CD8-positive, alpha-beta memory T cell (primary cell): ENCODE measurements around the gene GIT1. TPM values are rescaled to one million over a fixed set of nuclear protein-coding genes. Genes with fewer than 3 reads are reported as not detected.
"Not testable (repeated sequence)": the region's sequence is repeated elsewhere in the genome, so short reads cannot be mapped to it uniquely, and the experiment has no call there.

Experiments used
- CTCF ChIA-PET: fragments of 350-600 bp; sonication (Branson Sonifier 250); formaldehyde crosslinking; loops from one replicate; lab custom pipeline; 2021; ENCODE audit warnings: antibody characterized with exemption; lab: Charles Lee
- POLR2A ChIA-PET: fragments of 350-600 bp; sonication (Branson Sonifier 250); formaldehyde crosslinking; loops from one replicate; lab custom pipeline; 2021; ENCODE audit warnings: antibody characterized with exemption; lab: Charles Lee
- DNase-seq, 5 donors: peaks; one replicate each; pipeline versions ENCODE4 v3.0.0 to v3.0.0-alpha.2; 2020 to 2022; ENCODE audit warnings: mixed read lengths in 1 of 5
- H3K27ac ChIP-seq: one replicate; pipeline ENCODE4 v1.7.0; 2013; ENCODE audit warnings: low read depth, mild to moderate bottlenecking, low read length, moderate library complexity
- H3K27me3 ChIP-seq: 2 replicates; pipeline ENCODE4 v1.7.0; 2013; ENCODE audit warnings: low read length, mild to moderate bottlenecking; ENCODE audit not compliant: insufficient read depth, poor library complexity, severe bottlenecking
- H3K36me3 ChIP-seq: 2 replicates; pipeline ENCODE4 v1.7.0; 2013; ENCODE audit warnings: mild to moderate bottlenecking, low read length, moderate library complexity; ENCODE audit not compliant: insufficient read depth
- H3K4me1 ChIP-seq: 2 replicates; pipeline ENCODE4 v1.7.0; 2013; ENCODE audit warnings: mild to moderate bottlenecking, low read length, moderate library complexity; ENCODE audit not compliant: insufficient read depth
- H3K4me3 ChIP-seq: 2 replicates; pipeline ENCODE4 v1.7.0; 2013; ENCODE audit warnings: mild to moderate bottlenecking, low read length
- H3K9me3 ChIP-seq: 2 replicates; pipeline ENCODE4 v1.7.0; 2013; ENCODE audit warnings: mild to moderate bottlenecking, low read length
- H3K27ac Mint-ChIP-seq, 8 donors: one replicate each; pipeline ENCODE4 v1.8.0; 2020 to 2021; ENCODE audit warnings: mixed read lengths in 8 of 8, mild to moderate bottlenecking in 6 of 8, inconsistent platforms in 3 of 8, moderate library complexity in 3 of 8
- H3K27me3 Mint-ChIP-seq, 2 donors: one replicate each; pipeline ENCODE4 v1.8.0; 2020 to 2021; ENCODE audit warnings: mixed read lengths in 2 of 2, mild to moderate bottlenecking in 1 of 2, moderate library complexity in 1 of 2
- H3K36me3 Mint-ChIP-seq, 3 donors: one replicate each; pipeline ENCODE4 v1.8.0; 2020 to 2021; ENCODE audit warnings: mixed read lengths in 3 of 3, inconsistent platforms in 1 of 3, mild to moderate bottlenecking in 1 of 3
- H3K4me1 Mint-ChIP-seq, 3 donors: one replicate each; pipeline ENCODE4 v1.8.0; 2020 to 2021; ENCODE audit warnings: mixed read lengths in 3 of 3, inconsistent platforms in 1 of 3, mild to moderate bottlenecking in 1 of 3
- H3K4me3 Mint-ChIP-seq, 7 donors: one replicate each; pipeline ENCODE4 v1.8.0; 2020 to 2021; ENCODE audit warnings: mixed read lengths in 7 of 7, mild to moderate bottlenecking in 6 of 7, moderate library complexity in 4 of 7, inconsistent platforms in 2 of 7
- H3K9me3 Mint-ChIP-seq, 5 donors: one replicate each; pipeline ENCODE4 v1.8.0; 2020 to 2022; ENCODE audit warnings: mixed read lengths in 5 of 5, mild to moderate bottlenecking in 3 of 5, moderate library complexity in 2 of 5, inconsistent platforms in 1 of 5
- polyA plus RNA-seq: library from polyadenylated mRNA; unstranded; fragments of 300-500 nt; fragmentation: Illumina TruSeq; gene quantifications from one replicate; pipeline ENCODE4 v1.2.3, GENCODE V29; 2021
- total RNA-seq, 2 experiments: library from RNA; stranded (reverse); gene quantifications; one replicate each; pipeline ENCODE4 v1.2.3, GENCODE V29; 2021

The GIT1 gene
- total and polyA plus RNA-seq, 3 experiments from 2014 or later, result 25.7 to 69.8 (median 69.7) TPM

DNA sequence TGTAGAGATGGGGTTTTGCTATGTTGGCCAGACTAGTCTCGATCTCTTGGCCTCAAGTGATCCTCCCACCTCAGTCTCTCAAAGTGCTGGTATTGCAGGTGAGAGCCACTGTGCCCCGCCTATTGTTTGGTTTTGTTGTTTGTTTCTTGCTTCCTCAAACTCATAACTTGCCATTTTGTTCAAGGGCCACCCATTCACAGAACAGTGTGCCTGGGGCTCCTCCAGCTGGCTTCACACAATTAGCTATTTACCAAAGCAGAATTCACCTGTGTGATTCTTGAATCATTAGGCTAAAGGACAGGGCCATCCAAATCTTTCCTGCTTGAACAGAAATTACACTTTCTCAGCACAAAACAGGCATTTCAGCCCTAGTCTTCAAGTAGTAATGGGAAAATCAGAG, 29.8 kb downstream of the GIT1 start:
- H3K36me3 Mint-ChIP-seq, result peaks cover 0 to 29% (median 9%) of the 10 kb centered on the region in 3 donors
- CTCF ChIA-PET, result no interaction called here
- Histone ChIP-seq H3K27ac (no peak overlapping the region), H3K27me3 (no peaks in the 10 kb centered on the region), H3K9me3 (no peaks in the 10 kb centered on the region), H3K4me3 (no peak overlapping the region), H3K36me3 (peaks cover 9% of the 10 kb centered on the region), H3K4me1 (peaks cover 22% of the 10 kb centered on the region)
- no peaks in the 10 kb centered on the region for H3K9me3 Mint-ChIP-seq
- H3K4me1 Mint-ChIP-seq, result peaks cover 52 to 66% (median 60%) of the 10 kb centered on the region in 3 donors
- H3K4me3 Mint-ChIP-seq, result no peak overlapping the region
- H3K27me3 Mint-ChIP-seq, result no peaks in the 10 kb centered on the region
- no peak for DNase-seq
- POLR2A ChIA-PET, result no interaction called here
- H3K27ac Mint-ChIP-seq, result peak overlapping the region in 7 of 8 donors; percentile 24 to 89 (median 51)

DNA sequence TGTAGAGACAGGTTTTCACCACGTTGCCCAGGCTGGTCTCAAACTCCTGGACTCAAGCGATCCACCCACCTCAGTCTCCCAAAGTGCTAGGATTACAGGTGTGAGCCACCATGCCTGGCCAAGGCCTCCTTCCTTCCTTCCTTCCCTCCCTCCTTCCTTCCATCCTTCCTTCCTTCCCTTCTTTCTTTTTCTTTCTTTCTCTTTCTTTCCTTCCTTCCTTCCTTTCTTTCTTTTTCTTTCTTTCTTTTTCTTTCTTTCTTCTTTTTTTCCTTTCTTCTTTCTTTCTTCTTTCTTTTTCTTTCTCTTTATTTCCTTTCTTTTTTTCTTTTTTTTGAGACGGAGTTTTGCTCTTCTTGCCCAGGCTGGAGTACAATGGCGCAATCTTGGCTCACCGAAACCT, 31.3 kb downstream of the GIT1 start:
- H3K27ac ChIP-seq, H3K4me3 ChIP-seq, DNase-seq, POLR2A ChIA-PET, H3K9me3 ChIP-seq, H3K36me3 ChIP-seq, H3K27me3 ChIP-seq, H3K9me3 Mint-ChIP-seq, H3K27me3 Mint-ChIP-seq: not testable (repeated sequence)
- peaks cover 45 to 55% (median 50%) of the 10 kb centered on the region in 3 donors for H3K4me1 Mint-ChIP-seq
- peak overlapping the region in 7 of 8 donors; percentile 42 to 90 (median 83) for H3K27ac Mint-ChIP-seq
- peaks cover 0 to 25% (median 5%) of the 10 kb centered on the region in 3 donors for H3K36me3 Mint-ChIP-seq
- peak overlapping the region in 1 of 7 donors; percentile 17 for H3K4me3 Mint-ChIP-seq
- H3K4me1 ChIP-seq, result peaks cover 15% of the 10 kb centered on the region
- CTCF ChIA-PET, result interaction anchor here (1.5 to 2.6 kb wide), 2 partner anchors 9 to 34 kb away, joined by 3 to 9 read pairs; partner anchors contain the start of genes ABHD15 and ANKRD13B

DNA sequence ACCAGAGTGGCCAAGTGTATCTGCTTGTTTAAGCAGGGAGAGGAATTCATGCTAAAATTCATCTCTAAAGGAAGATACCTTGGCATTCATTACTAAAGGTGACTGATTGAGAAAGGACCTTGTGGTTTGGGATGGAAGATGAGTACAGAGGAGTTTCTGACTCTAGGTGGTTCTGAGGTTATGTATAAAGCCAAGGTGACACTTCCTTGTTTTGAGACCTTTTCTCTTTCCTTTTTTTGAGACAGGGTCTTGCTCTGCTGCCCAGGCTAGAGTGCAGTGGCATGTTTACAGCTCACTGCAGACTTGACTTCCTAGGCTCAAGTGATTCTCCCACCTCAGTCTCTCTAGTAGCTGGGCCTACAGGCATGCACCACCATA, 31.7 kb downstream of the GIT1 start:
- no peak for DNase-seq
- Histone ChIP-seq H3K4me3 (no peak overlapping the region), H3K27ac (no peak overlapping the region), H3K27me3 (no peaks in the 10 kb centered on the region), H3K4me1 (peaks cover 15% of the 10 kb centered on the region), H3K9me3 (no peaks in the 10 kb centered on the region), H3K36me3 (peaks cover 6% of the 10 kb centered on the region)
- Mint-ChIP-seq H3K4me3 (peak overlapping the region in 2 of 7 donors; percentile 14 to 17), H3K36me3 (peaks cover 0 to 25% (median 5%) of the 10 kb centered on the region in 3 donors), H3K27me3 (no peaks in the 10 kb centered on the region), H3K4me1 (peaks cover 41 to 51% (median 46%) of the 10 kb centered on the region in 3 donors), H3K9me3 (no peaks in the 10 kb centered on the region), H3K27ac (peak overlapping the region in 7 of 8 donors; percentile 64 to 90 (median 82))
- ChIA-PET CTCF (interaction anchor here (1.5 to 2.6 kb wide), 4 partner anchors 8 to 35 kb away, joined by 3 to 9 read pairs (median 6); partner anchors contain the start of genes ABHD15 and ANKRD13B), POLR2A (no interaction called here)

DNA sequence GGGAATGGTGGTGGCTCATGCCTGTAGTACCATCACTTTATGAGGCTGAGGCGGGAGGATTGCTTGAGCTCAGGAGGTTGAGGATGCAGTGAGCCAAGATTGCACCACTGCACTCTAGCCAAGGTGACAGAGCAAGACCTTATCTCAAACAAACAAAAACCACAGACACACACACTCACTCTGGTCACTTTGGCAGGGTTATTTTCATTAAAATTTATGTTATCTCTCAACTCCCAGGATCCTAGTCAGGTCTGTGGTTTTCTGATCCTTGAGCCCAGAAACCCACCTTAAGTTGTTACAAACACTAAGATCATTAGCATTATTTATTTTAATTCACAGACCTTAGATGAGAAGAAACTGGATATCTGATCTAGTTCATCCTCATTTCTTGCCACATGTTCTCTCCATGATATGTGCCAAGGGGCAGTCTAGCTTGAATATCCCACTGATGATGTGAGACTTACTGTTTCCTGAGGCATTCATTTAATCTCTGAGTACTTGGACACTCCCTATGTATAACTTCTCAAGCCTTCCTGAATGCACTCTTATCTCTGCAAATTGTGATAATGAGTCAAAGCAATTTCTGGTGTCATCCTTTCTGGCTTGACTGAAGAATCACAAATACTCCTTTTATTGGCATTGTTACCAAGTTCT, 32.2 kb downstream of the GIT1 start:
- no peak overlapping the region for H3K4me3 ChIP-seq
- ChIA-PET CTCF (interaction anchor here (1.0 to 2.6 kb wide), 6 partner anchors 9 to 61 kb away, joined by 3 to 9 read pairs (median 4); partner anchors contain the start of genes ABHD15 and ANKRD13B), POLR2A (interaction anchor here (0.9 kb wide), 1 partner anchor 10 kb away, joined by 6 read pairs; the partner anchor contains the start of gene ABHD15)
- Mint-ChIP-seq H3K4me3 (peak overlapping the region in 3 of 7 donors; percentile 8 to 17 (median 11)), H3K36me3 (peaks cover 0 to 20% (median 5%) of the 10 kb centered on the region in 3 donors), H3K4me1 (peaks cover 36 to 46% (median 43%) of the 10 kb centered on the region in 3 donors), H3K27ac (peak overlapping the region in 7 of 8 donors; percentile 64 to 90 (median 82)), H3K27me3 (no peaks in the 10 kb centered on the region), H3K9me3 (no peaks in the 10 kb centered on the region)
- no peaks in the 10 kb centered on the region for H3K27me3 ChIP-seq
- H3K36me3 ChIP-seq, result peaks cover 2% of the 10 kb centered on the region
- DNase-seq, result no peak
- no peak overlapping the region for H3K27ac ChIP-seq
- peaks cover 15% of the 10 kb centered on the region for H3K4me1 ChIP-seq
- no peaks in the 10 kb centered on the region for H3K9me3 ChIP-seq

DNA sequence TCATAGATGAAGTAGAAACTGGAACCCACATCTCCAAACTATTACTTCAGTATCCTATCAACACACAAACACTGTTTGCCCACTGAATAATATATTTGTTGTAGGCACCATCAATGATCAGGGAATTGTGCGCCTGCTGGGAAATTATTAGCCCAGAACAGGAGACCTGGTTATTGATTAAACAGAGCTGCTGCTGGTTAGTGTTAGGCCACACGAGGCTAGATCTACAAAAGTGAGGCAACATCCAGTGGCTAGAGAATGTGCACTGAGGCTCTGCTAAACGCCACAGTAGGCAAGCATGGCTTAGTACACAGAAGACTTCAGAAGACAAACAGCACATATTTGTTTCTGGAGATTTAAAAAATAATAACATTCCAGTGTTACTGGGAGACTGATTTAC, 33.6 kb downstream of the GIT1 start:
- ChIA-PET CTCF (interaction anchor here (1.0 to 3.2 kb wide), 4 partner anchors 9 to 186 kb away, joined by 4 to 11 read pairs (median 8); partner anchors contain the start of gene ABHD15), POLR2A (no interaction called here)
- H3K4me1 Mint-ChIP-seq, result peaks cover 22 to 32% (median 30%) of the 10 kb centered on the region in 3 donors

DNA sequence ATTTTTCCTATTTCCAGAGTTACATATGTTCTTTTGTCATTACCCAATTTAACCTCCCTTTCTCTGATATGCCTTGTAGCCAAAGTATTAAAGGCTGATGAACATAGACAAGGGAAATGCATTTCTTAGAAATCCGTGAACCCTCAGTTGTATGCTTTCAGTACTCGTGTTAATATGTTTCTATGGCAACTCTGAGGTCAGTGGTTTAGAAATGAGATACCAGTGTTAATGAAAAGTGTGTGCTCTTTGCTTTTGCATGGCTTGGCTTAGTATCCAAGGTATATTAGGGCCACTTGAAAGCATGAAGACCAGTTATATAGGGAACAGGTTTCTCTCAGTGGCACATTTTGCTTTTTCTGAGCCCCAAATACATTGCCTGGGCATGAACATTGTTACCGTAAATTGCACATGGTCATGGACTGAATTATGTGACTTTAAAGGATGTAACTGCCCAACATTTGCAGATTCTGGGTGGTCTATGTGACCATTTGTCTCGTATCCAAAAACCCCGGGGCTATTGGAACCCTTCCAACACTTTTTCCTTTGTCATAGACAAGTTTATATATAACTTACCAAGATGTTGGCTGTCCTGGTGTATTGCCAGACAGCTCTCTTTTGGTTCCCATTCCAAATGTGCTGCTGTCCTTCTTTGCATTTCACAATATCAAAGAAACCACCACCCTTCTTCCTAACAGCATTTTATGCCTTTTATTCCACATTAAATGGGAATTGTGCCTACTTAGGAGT, 40.1 kb downstream of the GIT1 start:
- H3K27ac Mint-ChIP-seq, result peak overlapping the region in 2 of 8 donors; percentile 6 to 36
- no peak for DNase-seq
- no peak overlapping the region for H3K4me3 ChIP-seq
- H3K27me3 Mint-ChIP-seq, result no peaks in the 10 kb centered on the region
- no peaks in the 10 kb centered on the region for H3K27me3 ChIP-seq
- no peaks in the 10 kb centered on the region for H3K9me3 Mint-ChIP-seq
- H3K9me3 ChIP-seq, result no peaks in the 10 kb centered on the region
- peaks cover 15 to 25% (median 23%) of the 10 kb centered on the region in 3 donors for H3K4me1 Mint-ChIP-seq
- CTCF ChIA-PET, result interaction anchor here (2.3 kb wide), 1 partner anchor 179 kb away, joined by 9 read pairs; no protein-coding TSS in a partner anchor
- H3K4me1 ChIP-seq, result peaks cover 4% of the 10 kb centered on the region
- POLR2A ChIA-PET, result no interaction called here
- peaks cover 1% of the 10 kb centered on the region for H3K36me3 ChIP-seq
- H3K27ac ChIP-seq, result no peak overlapping the region
- H3K36me3 Mint-ChIP-seq, result peaks cover 0 to 17% (median 0%) of the 10 kb centered on the region in 3 donors
- H3K4me3 Mint-ChIP-seq, result no peak overlapping the region

More for the DNA sequence above, 33.6 kb downstream of the GIT1 start:
- no peak for DNase-seq
- Histone ChIP-seq H3K27me3 (no peaks in the 10 kb centered on the region), H3K4me1 (peaks cover 11% of the 10 kb centered on the region), H3K36me3 (no peaks in the 10 kb centered on the region), H3K9me3 (no peaks in the 10 kb centered on the region), H3K27ac (no peak overlapping the region), H3K4me3 (no peak overlapping the region)
- H3K27ac Mint-ChIP-seq, result peak overlapping the region in 2 of 8 donors; percentile 11 to 26
- no peaks in the 10 kb centered on the region for H3K27me3 Mint-ChIP-seq
- H3K9me3 Mint-ChIP-seq, result no peaks in the 10 kb centered on the region
- H3K4me3 Mint-ChIP-seq, result peak overlapping the region in 1 of 7 donors; percentile 23
- peaks cover 0 to 8% (median 2%) of the 10 kb centered on the region in 3 donors for H3K36me3 Mint-ChIP-seq

DNA sequence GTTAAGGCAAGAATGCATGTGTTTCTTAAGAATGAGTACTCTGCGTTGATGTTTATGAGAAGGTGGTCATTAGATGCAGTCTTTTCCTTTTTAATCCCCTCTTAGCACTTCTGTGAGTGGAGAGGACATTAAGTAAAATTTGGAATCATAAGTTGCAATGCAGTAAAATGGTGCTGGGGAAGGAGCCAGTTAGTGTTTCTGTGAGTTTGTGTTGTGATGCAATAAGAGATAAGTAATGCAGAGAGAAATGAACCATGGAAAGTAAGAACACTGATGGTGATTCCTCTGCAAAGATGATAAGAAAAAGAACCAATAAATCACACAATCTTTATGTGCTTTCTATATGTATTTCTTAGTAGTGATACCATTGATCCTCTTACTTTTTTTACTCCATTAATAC, 42.6 kb downstream of the GIT1 start:
- no peak for DNase-seq
- Histone ChIP-seq H3K27me3 (no peaks in the 10 kb centered on the region), H3K4me1 (peaks cover 4% of the 10 kb centered on the region), H3K4me3 (no peak overlapping the region), H3K9me3 (no peaks in the 10 kb centered on the region), H3K27ac (no peak overlapping the region), H3K36me3 (peaks cover 20% of the 10 kb centered on the region)
- Mint-ChIP-seq H3K27ac (peak overlapping the region in 4 of 8 donors; percentile 0 to 86 (median 61)), H3K27me3 (no peaks in the 10 kb centered on the region), H3K4me1 (peaks cover 15 to 23% (median 22%) of the 10 kb centered on the region in 3 donors), H3K9me3 (no peaks in the 10 kb centered on the region), H3K36me3 (peaks cover 10 to 40% (median 11%) of the 10 kb centered on the region in 3 donors), H3K4me3 (no peak overlapping the region)
- CTCF ChIA-PET, result no interaction called here
- POLR2A ChIA-PET, result no interaction called here
